HEK293T (cell line): Measurements from ENCODE around the gene FLRT2.

Experiments used
- CTCF ChIA-PET: fragments of 350-600 bp; formaldehyde crosslinking; extraction: SDS; loops from one replicate; lab custom pipeline; 2021; ENCODE audit warnings: antibody characterized with exemption, inconsistent platforms; lab: Yijun Ruan, JAX
- POLR2A ChIA-PET: fragments of 350-600 bp; formaldehyde crosslinking; extraction: SDS; loops from one replicate; lab custom pipeline; 2020; ENCODE audit warnings: antibody characterized with exemption, inconsistent platforms; lab: Yijun Ruan, JAX
- DNase-seq: peaks from one replicate; pipeline ENCODE4 v3.0.0; 2012; ENCODE audit warnings: mixed read lengths; ENCODE audit errors: extremely low spot score
- ARNT ChIP-seq: fragments of 450-650 bp; IDR thresholded peaks from 2 replicates; pipeline ENCODE4 v1.6.1; 2017; ENCODE audit warnings: mild to moderate bottlenecking
- BHLHE40 ChIP-seq: fragments of 450-650 bp; IDR thresholded peaks from 2 replicates; pipeline ENCODE4 v1.6.1; 2016; ENCODE audit warnings: mild to moderate bottlenecking, moderate library complexity, borderline replicate concordance
- CTBP1 ChIP-seq: fragments of 450-650 bp; IDR thresholded peaks from 2 replicates; pipeline ENCODE4 v1.6.1; 2016; ENCODE audit warnings: borderline replicate concordance
- ELF4 ChIP-seq: fragments of 450-650 bp; IDR thresholded peaks from 2 replicates; pipeline ENCODE4 v1.6.1; 2017; ENCODE audit warnings: antibody characterized with exemption
- FOXA1 ChIP-seq: fragments of 450-650 bp; IDR thresholded peaks from 2 replicates; pipeline ENCODE4 v1.6.1; 2016; ENCODE audit warnings: mild to moderate bottlenecking
- FOXK2 ChIP-seq: fragments of 450-650 bp; IDR thresholded peaks from 2 replicates; pipeline ENCODE4 v1.6.1; 2016; ENCODE audit warnings: mild to moderate bottlenecking
- FOXM1 ChIP-seq: fragments of 450-650 bp; IDR thresholded peaks from 2 replicates; pipeline ENCODE4 v1.6.1; 2017; ENCODE audit warnings: mild to moderate bottlenecking, borderline replicate concordance
- HDGF ChIP-seq: fragments of 450-650 bp; IDR thresholded peaks from 2 replicates; pipeline ENCODE4 v1.6.1; 2017; ENCODE audit warnings: antibody characterized with exemption, borderline replicate concordance
- L3MBTL2 ChIP-seq: fragments of 450-650 bp; conservative IDR thresholded peaks from 2 replicates; pipeline ENCODE4 v1.6.1; 2016; ENCODE audit warnings: mild to moderate bottlenecking
- LEF1 ChIP-seq: fragments of 450-650 bp; IDR thresholded peaks from 2 replicates; pipeline ENCODE4 v1.6.1; 2017; ENCODE audit warnings: mild to moderate bottlenecking, borderline replicate concordance
- NFRKB ChIP-seq: fragments of 450-650 bp; IDR thresholded peaks from 2 replicates; pipeline ENCODE4 v1.6.1; 2016; ENCODE audit warnings: mild to moderate bottlenecking, moderate library complexity
- SP1 ChIP-seq: fragments of 450-650 bp; IDR thresholded peaks from 2 replicates; pipeline ENCODE4 v1.6.1; 2017
- SUZ12 ChIP-seq: fragments of 450-650 bp; IDR thresholded peaks from 2 replicates; pipeline ENCODE4 v1.6.1; 2016; ENCODE audit warnings: mild to moderate bottlenecking
- TARDBP ChIP-seq: fragments of 450-650 bp; IDR thresholded peaks from 2 replicates; pipeline ENCODE4 v1.6.1; 2016
- ZNF384 ChIP-seq: fragments of 450-650 bp; IDR thresholded peaks from 2 replicates; pipeline ENCODE4 v1.6.1; 2016
- TF ChIP-seq, protein P1 (sequence below): fragments of 450-650 bp; IDR thresholded peaks from 2 replicates; pipeline ENCODE4 v1.6.1; 2016

The FLRT2 gene

DNA sequence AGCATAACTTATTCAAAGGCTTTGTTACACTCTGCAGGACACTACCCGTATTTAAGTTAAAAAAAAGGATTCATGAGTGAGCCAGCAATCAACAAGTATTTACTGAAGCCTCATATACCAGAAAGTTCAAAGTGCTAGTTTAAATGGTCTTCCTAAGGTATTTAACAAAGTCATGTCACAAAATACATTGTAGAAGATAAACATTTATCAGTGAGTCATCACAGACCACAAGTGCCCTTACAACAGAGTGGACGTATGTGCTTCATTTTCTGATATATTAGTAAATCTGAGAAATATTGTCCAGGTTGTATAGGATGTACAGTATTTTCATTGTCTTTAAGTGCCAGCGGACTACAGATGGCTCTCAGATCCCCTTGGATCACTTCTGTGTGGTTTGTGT lies 24.2 kb downstream of the FLRT2 start:
- ChIA-PET POLR2A (no interaction called here), CTCF (no interaction called here)
- DNase-seq = no peak
- TF ChIP-seq TARDBP (no peak), ELF4 (no peak), HDGF (no peak), BHLHE40 (no peak), CTBP1 (no peak), FOXM1 (no peak), LEF1 (no peak), SP1 (no peak), ZNF384 (no peak), SUZ12 (no peak), L3MBTL2 (no peak), ARNT (no peak)

DNA sequence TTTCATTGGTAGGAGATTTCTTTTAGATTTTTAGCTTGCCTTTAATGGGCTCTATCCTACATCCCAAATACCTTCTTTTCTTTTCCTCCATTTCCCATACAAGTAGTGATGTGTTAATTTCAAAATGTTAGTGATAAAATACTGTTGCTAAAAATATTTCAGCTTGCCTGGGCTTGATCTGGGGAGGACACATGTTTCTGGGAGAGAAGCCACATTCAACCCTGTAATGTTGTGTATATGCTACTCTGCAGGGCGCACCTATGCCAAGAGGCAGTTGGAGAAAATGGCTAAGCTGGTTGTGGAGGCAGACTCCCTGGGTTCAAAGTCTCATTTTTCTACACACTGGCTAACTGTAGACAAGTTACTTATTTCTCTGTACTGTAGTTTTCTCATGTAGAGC lies 26.3 kb downstream of the FLRT2 start:
- no peak for DNase-seq
- ChIA-PET CTCF (no interaction called here), POLR2A (no interaction called here)
- TF ChIP-seq FOXK2 (no peak), ARNT (no peak), BHLHE40 (no peak), NFRKB (no peak), TARDBP (no peak), CTBP1 (no peak), ZNF384 (no peak), SUZ12 (no peak)
- TF ChIP-seq, protein P1, sequence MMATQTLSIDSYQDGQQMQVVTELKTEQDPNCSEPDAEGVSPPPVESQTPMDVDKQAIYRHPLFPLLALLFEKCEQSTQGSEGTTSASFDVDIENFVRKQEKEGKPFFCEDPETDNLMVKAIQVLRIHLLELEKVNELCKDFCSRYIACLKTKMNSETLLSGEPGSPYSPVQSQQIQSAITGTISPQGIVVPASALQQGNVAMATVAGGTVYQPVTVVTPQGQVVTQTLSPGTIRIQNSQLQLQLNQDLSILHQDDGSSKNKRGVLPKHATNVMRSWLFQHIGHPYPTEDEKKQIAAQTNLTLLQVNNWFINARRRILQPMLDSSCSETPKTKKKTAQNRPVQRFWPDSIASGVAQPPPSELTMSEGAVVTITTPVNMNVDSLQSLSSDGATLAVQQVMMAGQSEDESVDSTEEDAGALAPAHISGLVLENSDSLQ = no peak

DNA sequence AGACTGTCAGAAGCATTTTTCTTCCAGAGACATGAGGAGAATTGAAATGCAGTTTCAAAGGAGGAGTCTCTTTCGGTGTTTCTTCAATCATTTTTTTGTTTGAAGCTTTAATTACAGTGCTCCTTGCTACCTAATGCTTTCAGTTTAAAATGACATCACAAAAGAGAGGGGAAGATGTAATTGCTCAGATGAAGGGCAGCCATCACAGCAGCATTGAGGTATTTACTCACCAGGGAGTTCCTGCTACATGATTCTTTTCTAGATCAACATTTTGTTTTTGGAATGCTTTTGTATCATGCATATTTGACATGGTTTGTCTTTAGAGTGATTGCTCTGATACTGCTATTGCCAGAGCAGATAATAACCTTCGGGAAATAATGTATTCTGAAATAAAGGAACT lies 28.6 kb downstream of the FLRT2 start:
- TF ChIP-seq, protein P1 = no peak
- TF ChIP-seq NFRKB (no peak), SUZ12 (no peak), ARNT (no peak), ELF4 (no peak), FOXM1 (no peak), FOXA1 (no peak), SP1 (no peak), TARDBP (no peak), ZNF384 (no peak), HDGF (no peak), FOXK2 (no peak), LEF1 (no peak), CTBP1 (no peak), BHLHE40 (no peak), L3MBTL2 (no peak)
- no peak for DNase-seq
- ChIA-PET CTCF (no interaction called here), POLR2A (no interaction called here)

DNA sequence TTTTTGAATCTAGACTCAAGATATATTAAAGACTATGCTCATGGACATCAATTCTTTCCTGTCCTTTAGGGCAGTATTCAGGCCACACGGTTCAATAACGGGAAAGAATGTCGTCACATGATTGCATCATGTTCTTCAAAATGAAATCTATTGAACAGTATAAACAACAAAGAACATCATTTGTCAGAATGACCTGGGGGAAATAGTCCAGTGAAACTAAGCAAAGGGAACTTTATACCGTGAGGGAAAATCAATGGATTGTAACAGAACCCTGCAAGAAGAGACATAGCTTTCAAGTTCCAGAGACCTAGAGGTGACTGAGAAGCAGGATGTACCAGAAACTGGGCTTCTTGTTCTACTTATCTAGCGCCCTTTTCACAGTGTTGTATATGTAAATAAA lies 32.7 kb downstream of the FLRT2 start:
- TF ChIP-seq FOXK2 (no peak), FOXM1 (no peak), TARDBP (no peak), LEF1 (no peak), BHLHE40 (no peak), CTBP1 (no peak), HDGF (no peak), FOXA1 (no peak), L3MBTL2 (no peak), SUZ12 (no peak), ARNT (no peak), NFRKB (no peak)
- TF ChIP-seq, protein P1 = no peak
- ChIA-PET CTCF (no interaction called here), POLR2A (no interaction called here)
- no peak for DNase-seq

DNA sequence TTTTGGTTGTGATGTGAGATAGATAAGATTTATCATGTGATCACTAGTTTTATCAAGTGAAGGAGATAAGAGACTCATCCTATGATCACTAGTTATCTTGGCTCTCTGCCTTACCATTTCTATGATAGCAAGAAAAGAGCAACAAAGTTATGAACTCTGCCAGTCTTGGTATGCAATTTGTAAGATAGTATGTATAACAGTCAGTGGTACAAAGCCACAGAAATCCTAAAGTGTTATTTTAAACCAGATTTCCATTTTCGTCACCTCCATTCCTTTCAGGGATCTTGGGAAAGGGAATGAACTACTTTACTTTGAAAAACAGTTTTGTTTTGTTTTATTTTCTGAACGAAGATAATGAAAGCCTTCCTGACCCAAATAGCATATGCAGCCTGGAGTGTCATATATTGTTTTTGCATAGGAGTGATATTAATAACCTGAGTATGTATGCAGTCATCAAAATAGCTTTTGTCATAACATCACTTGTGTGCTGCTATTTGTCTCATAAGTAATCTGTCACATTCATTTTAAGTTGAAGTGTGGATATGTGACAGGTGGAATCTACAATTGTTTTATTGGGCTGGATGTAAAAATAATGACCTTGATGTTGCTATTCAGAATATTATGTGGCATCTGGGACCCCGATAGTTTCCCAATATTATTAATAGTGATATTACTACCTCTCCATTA lies 35.0 kb downstream of the FLRT2 start:
- TF ChIP-seq FOXM1 = no peak
- TF ChIP-seq SP1 = no peak
- no peak for TF ChIP-seq ARNT
- TF ChIP-seq HDGF = no peak
- no peak for TF ChIP-seq FOXA1
- TF ChIP-seq LEF1 = no peak
- no peak for TF ChIP-seq BHLHE40
- TF ChIP-seq NFRKB = no peak
- TF ChIP-seq, protein P1 = no peak
- TF ChIP-seq L3MBTL2 = no peak
- no peak for TF ChIP-seq CTBP1
- TF ChIP-seq ZNF384 = no peak
- no peak for DNase-seq
- ChIA-PET CTCF (no interaction called here), POLR2A (no interaction called here)

DNA sequence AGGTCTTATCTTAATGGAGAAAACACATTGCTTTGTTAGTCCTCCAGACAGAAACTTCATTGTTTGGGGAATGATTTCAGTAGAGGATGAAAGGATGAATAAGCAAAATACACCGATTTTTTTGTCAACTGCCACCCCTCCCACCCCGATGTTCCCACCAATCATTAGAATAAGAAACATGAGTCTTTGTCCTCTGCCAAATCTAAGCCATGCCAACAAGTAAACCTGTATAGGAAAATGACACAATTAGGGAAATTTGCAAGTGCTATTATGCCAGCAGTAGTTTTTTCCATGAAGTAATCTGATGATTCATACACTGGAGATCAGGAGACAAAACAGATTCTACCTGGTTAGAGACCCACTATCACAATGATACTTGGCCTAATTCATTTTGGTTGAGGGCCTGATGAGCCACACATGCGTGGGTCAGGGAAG lies 35.9 kb downstream of the FLRT2 start:
- ChIA-PET POLR2A (no interaction called here), CTCF (no interaction called here)
- no peak for DNase-seq
- TF ChIP-seq FOXM1 (no peak), FOXK2 (no peak), L3MBTL2 (no peak), SUZ12 (no peak)
